Right atrium auricular region (tissue), 2 donors: ENCODE data around the gene FAM32A. TPM values are rescaled to one million over a fixed set of nuclear protein-coding genes. Genes with fewer than 3 reads are reported as not detected.
A peak's percentile ranks its signal among the peaks of the same experiment; 100 is the strongest.

Source experiments
- DNase-seq: peaks from one replicate; pipeline ENCODE4 v3.0.0-alpha.2; 2019; ENCODE audit warnings: low spot score
- H3K27ac ChIP-seq, 2 donors: fragments of 200-600 bp; sonication (generic); 1 replicate in 1 of 2; 2 replicates in 1 of 2; pipeline ENCODE4 v1.5.1; 2016 to 2019
- H3K27me3 ChIP-seq, 2 donors: fragments of 200-600 bp; sonication (generic); one replicate each; pipeline versions ENCODE4 v1.5.1 to v1.6.0; 2017 to 2019
- H3K36me3 ChIP-seq: fragments of 200-600 bp; sonication (generic); one replicate; pipeline ENCODE4 v1.5.1; 2016
- H3K4me1 ChIP-seq, 2 donors: fragments of 200-600 bp; sonication (generic); one replicate each; pipeline versions ENCODE4 v1.5.1 to v1.6.0; 2017 to 2019
- H3K4me3 ChIP-seq, 2 donors: fragments of 200-600 bp; sonication (generic); 1 replicate in 1 of 2; 2 replicates in 1 of 2; pipeline ENCODE4 v1.5.1; 2017 to 2019; ENCODE audit warnings: mild to moderate bottlenecking in 1 of 2, moderate library complexity in 1 of 2
- H3K9me3 ChIP-seq, 2 donors: fragments of 200-600 bp; sonication (generic); one replicate each; pipeline ENCODE4 v1.5.1; 2019
- CTCF ChIP-seq, 2 donors: fragments of 200-600 bp; sonication (generic); IDR thresholded peaks; one replicate each; pipeline ENCODE4 v1.5.1; 2019; ENCODE audit warnings: antibody characterized with exemption in 2 of 2
- total RNA-seq, 2 donors: library from RNA; depleted of rRNA; stranded (reverse); fragments of >200 nt; gene quantifications; one replicate each; pipeline ENCODE4 v1.1.0, GENCODE V29; 2016

The FAM32A gene
- total RNA-seq, 2 donors from 2014 or later = 56.8 to 61.7 TPM

- Histone ChIP-seq H3K4me3 (no peak overlapping the region), H3K9me3 (no peaks in the 10 kb centered on the region), H3K27ac (no peak overlapping the region), H3K27me3 (no peaks in the 10 kb centered on the region), H3K36me3 (peaks cover 33% of the 10 kb centered on the region), H3K4me1 (peaks cover 0 to 5% of the 10 kb centered on the region in 2 donors)
- no peak for TF ChIP-seq CTCF (IDR thresholded peaks at IDR 0.05)
- no peak for DNase-seq
Measured at GRCh38 chr19:16191216-16191908, 6.2 kb downstream of the FAM32A start.

- H3K27ac ChIP-seq = no peak overlapping the region
- DNase-seq = no peak
- H3K27me3 ChIP-seq = no peaks in the 10 kb centered on the region
- H3K36me3 ChIP-seq = peaks cover 33% of the 10 kb centered on the region
- no peak overlapping the region for H3K4me3 ChIP-seq
- H3K4me1 ChIP-seq = peaks cover 0 to 11% of the 10 kb centered on the region in 2 donors
- no peaks in the 10 kb centered on the region for H3K9me3 ChIP-seq
- no peak for TF ChIP-seq CTCF (IDR thresholded peaks at IDR 0.05)
Measured at GRCh38 chr19:16193466-16193865, 8.3 kb downstream of the FAM32A start.

- Histone ChIP-seq H3K27me3 (no peaks in the 10 kb centered on the region), H3K4me3 (peak overlapping the region; percentile 90 to 92), H3K36me3 (peaks cover 14% of the 10 kb centered on the region), H3K9me3 (no peaks in the 10 kb centered on the region), H3K27ac (peak overlapping the region; percentile 83 to 85), H3K4me1 (peaks cover 0 to 28% of the 10 kb centered on the region in 2 donors)
- DNase-seq = no peak
- no peak for TF ChIP-seq CTCF (IDR thresholded peaks at IDR 0.05)
Measured at GRCh38 chr19:16197188-16197621, 12.0 kb downstream of the FAM32A start.

- Histone ChIP-seq H3K36me3 (peaks cover 12% of the 10 kb centered on the region), H3K27ac (peak within 1 kb of the TSS; percentile 83 to 85), H3K4me1 (peaks cover 0 to 28% of the 10 kb centered on the region in 2 donors), H3K27me3 (no peaks in the 10 kb centered on the region), H3K9me3 (no peaks in the 10 kb centered on the region), H3K4me3 (peak within 1 kb of the TSS; percentile 90 to 92)
- TF ChIP-seq CTCF (IDR thresholded peaks at IDR 0.05) = no peak
- DNase-seq = peak; percentile 98
Measured at GRCh38 chr19:16197622-16198369, 12.6 kb downstream of the FAM32A start, which contains the start of gene AP1M1. Gene AP1M1 (plus strand): TSS chr19:16197911. CDS start chr19:16198027, 116 bp downstream.

- no peak for DNase-seq
- Histone ChIP-seq H3K27ac (peak overlapping the region; percentile 83 to 85), H3K4me3 (peak overlapping the region; percentile 90 to 92), H3K27me3 (no peaks in the 10 kb centered on the region), H3K9me3 (no peaks in the 10 kb centered on the region), H3K36me3 (peaks cover 15% of the 10 kb centered on the region), H3K4me1 (peaks cover 0 to 28% of the 10 kb centered on the region in 2 donors)
- no peak for TF ChIP-seq CTCF (IDR thresholded peaks at IDR 0.05)
Measured at GRCh38 chr19:16198370-16198651, 13.1 kb downstream of the FAM32A start.
